H1 (cell line): ENCODE measurements around the gene PRELID2. TPM values are rescaled to one million over a fixed set of nuclear protein-coding genes. Genes with fewer than 3 reads are reported as not detected.

Experiments used
- CTCF ChIA-PET: fragments of 300-600 bp; sonication (Branson Sonifier 250); formaldehyde crosslinking; loops from one replicate; lab custom pipeline; 2021; ENCODE audit not compliant: partially characterized antibody; lab: Charles Lee
- POLR2A ChIA-PET: fragments of 300-600 bp; sonication (Branson Sonifier 250); formaldehyde crosslinking; loops from one replicate; lab custom pipeline; 2021; ENCODE audit warnings: inconsistent platforms; ENCODE audit not compliant: partially characterized antibody; lab: Charles Lee
- DNase-seq, 2 experiments: peaks; one replicate each; pipeline versions ENCODE4 v3.0.0 to v3.0.0-alpha.2; 2010 to 2022; ENCODE audit warnings: low spot score in 2 of 2, low read depth in 1 of 2, mixed read lengths in 1 of 2
- FAIRE-seq: peaks from 2 replicates; lab custom pipeline; 2011; peaks lifted over from hg19 to GRCh38; lab: Jason Lieb, UNC
- H2AFZ ChIP-seq: 2 replicates; pipeline ENCODE4 v1.8.1; 2012; ENCODE audit warnings: low read length, inconsistent platforms
- H2AK5ac ChIP-seq: 2 replicates; pipeline ENCODE4 v1.6.1; 2013; ENCODE audit warnings: low read depth, low read length
- H2BK120ac ChIP-seq: replicated peaks from 2 replicates; pipeline ENCODE3; 2013; ENCODE audit warnings: low read depth, low read length, inconsistent platforms
- H2BK12ac ChIP-seq: 2 replicates; pipeline ENCODE4 v1.6.1; 2013; ENCODE audit warnings: low read depth, low read length
- H2BK15ac ChIP-seq: 2 replicates; pipeline ENCODE4 v1.6.1; 2013; ENCODE audit warnings: low read length
- H2BK20ac ChIP-seq: 2 replicates; pipeline ENCODE4 v1.6.1; 2013; ENCODE audit warnings: low read length
- H2BK5ac ChIP-seq: 2 replicates; pipeline ENCODE4 v1.6.1; 2013; ENCODE audit warnings: low read depth, low read length
- H3K14ac ChIP-seq: 2 replicates; pipeline ENCODE4 v1.6.1; 2013; ENCODE audit warnings: inconsistent platforms; ENCODE audit not compliant: insufficient read length
- H3K18ac ChIP-seq: 2 replicates; pipeline ENCODE4 v1.6.1; 2013; ENCODE audit warnings: low read length; ENCODE audit errors: extremely low read depth
- H3K23ac ChIP-seq: 2 replicates; pipeline ENCODE4 v1.6.1; 2013; ENCODE audit warnings: inconsistent platforms; ENCODE audit not compliant: insufficient read length
- H3K23me2 ChIP-seq: 2 replicates; pipeline ENCODE4 v1.6.1; 2013; ENCODE audit warnings: low read depth, low read length
- H3K27ac ChIP-seq: 2 replicates; pipeline ENCODE4 v1.6.1; 2011; ENCODE audit warnings: low read depth, low read length, inconsistent platforms
- H3K27me3 ChIP-seq, 4 experiments: replicated peaks in 1 of 4; 1 replicate in 1 of 4; 2 replicates in 3 of 4; pipeline versions ENCODE4 v1.6.1 to v1.8.1; 2011 to 2013; ENCODE audit warnings: low read length in 3 of 4, mild to moderate bottlenecking in 3 of 4, inconsistent platforms in 2 of 4, mixed read lengths in 2 of 4, moderate library complexity in 1 of 4; ENCODE audit not compliant: control insufficient read depth in 3 of 4, insufficient read depth in 3 of 4; ENCODE audit errors: extremely low read depth in 1 of 4
- H3K36me3 ChIP-seq, 4 experiments: 2 replicates each; pipeline versions ENCODE4 v1.6.1 to v1.8.1; 2011 to 2013; ENCODE audit warnings: mild to moderate bottlenecking in 4 of 4, low read length in 3 of 4, moderate library complexity in 2 of 4, control low read depth in 1 of 4, inconsistent platforms in 1 of 4; ENCODE audit not compliant: insufficient read depth in 4 of 4, control insufficient read depth in 2 of 4
- H3K4ac ChIP-seq: replicated peaks from 2 replicates; pipeline ENCODE3; 2013; ENCODE audit warnings: low read length, low read depth, mixed read lengths, inconsistent platforms; ENCODE audit not compliant: insufficient read length
- H3K4me1 ChIP-seq, 4 experiments: replicated peaks in 1 of 4; 1 replicate in 1 of 4; 2 replicates in 3 of 4; pipeline versions ENCODE4 v1.6.1 to v1.8.1; 2011 to 2013; ENCODE audit warnings: low read length in 3 of 4, inconsistent platforms in 2 of 4, mixed read lengths in 1 of 4; ENCODE audit not compliant: insufficient read depth in 4 of 4, control insufficient read depth in 3 of 4
- H3K4me2 ChIP-seq, 2 experiments: 2 replicates each; pipeline versions ENCODE4 v1.6.1 to v1.8.1; 2011 to 2013; ENCODE audit warnings: low read depth in 2 of 2, low read length in 2 of 2, control low read depth in 1 of 2, inconsistent platforms in 1 of 2, mild to moderate bottlenecking in 1 of 2; ENCODE audit not compliant: insufficient read depth in 1 of 2
- H3K4me3 ChIP-seq, 4 experiments: fragments of 200-600, 300-600 bp in 1 of 4; sonication (generic), shearing (Covaris generic), sonication (Bioruptor Twin) in 1 of 4; 2 replicates each; pipeline versions ENCODE4 v1.5.1 to v1.8.1; 2011 to 2016; ENCODE audit warnings: low read length in 4 of 4, low read depth in 3 of 4, control low read depth in 2 of 4, inconsistent platforms in 2 of 4, mild to moderate bottlenecking in 2 of 4, mixed read lengths in 1 of 4, moderate library complexity in 1 of 4; ENCODE audit not compliant: insufficient read depth in 2 of 4; ENCODE audit errors: extremely low read depth in 1 of 4
- H3K56ac ChIP-seq: replicated peaks from 2 replicates; pipeline ENCODE3; 2013; ENCODE audit warnings: low read depth, mild to moderate bottlenecking, mixed read lengths, low read length, inconsistent platforms; ENCODE audit not compliant: insufficient read length
- H3K79me1 ChIP-seq: 2 replicates; pipeline ENCODE4 v1.6.1; 2013; ENCODE audit warnings: low read depth, low read length, control low read depth
- H3K79me2 ChIP-seq, 2 experiments: 2 replicates each; pipeline versions ENCODE4 v1.6.1 to v1.8.1; 2012 to 2013; ENCODE audit warnings: low read length in 2 of 2, mild to moderate bottlenecking in 2 of 2, inconsistent platforms in 1 of 2; ENCODE audit not compliant: insufficient read depth in 2 of 2, control insufficient read depth in 1 of 2
- H3K9ac ChIP-seq, 4 experiments: replicated peaks in 1 of 4; 1 replicate in 1 of 4; 2 replicates in 3 of 4; pipeline versions ENCODE4 v1.6.1 to v1.8.1; 2011 to 2013; ENCODE audit warnings: low read depth in 3 of 4, low read length in 3 of 4, control low read depth in 2 of 4, mild to moderate bottlenecking in 2 of 4, moderate library complexity in 2 of 4, inconsistent platforms in 1 of 4; ENCODE audit errors: extremely low read depth in 1 of 4
- H3K9me3 ChIP-seq, 2 experiments: 2 replicates each; pipeline versions ENCODE4 v1.6.1 to v1.8.1; 2012 to 2013; ENCODE audit warnings: mild to moderate bottlenecking in 2 of 2, moderate library complexity in 2 of 2, control low read depth in 1 of 2, inconsistent platforms in 1 of 2, low read depth in 1 of 2, low read length in 1 of 2, mixed read lengths in 1 of 2; ENCODE audit not compliant: insufficient read depth in 2 of 2
- H4K20me1 ChIP-seq, 2 experiments: replicated peaks in 1 of 2; 2 replicates each; pipeline versions ENCODE3 to v1.8.1; 2011 to 2013; ENCODE audit warnings: inconsistent platforms in 2 of 2, low read length in 2 of 2, mild to moderate bottlenecking in 1 of 2; ENCODE audit not compliant: insufficient read depth in 2 of 2, control insufficient read depth in 1 of 2
- H4K5ac ChIP-seq: 2 replicates; pipeline ENCODE4 v1.6.1; 2013; ENCODE audit warnings: low read length, low read depth, mixed read lengths, inconsistent platforms; ENCODE audit not compliant: insufficient read length
- H4K8ac ChIP-seq: 2 replicates; pipeline ENCODE4 v1.8.0; 2013; ENCODE audit warnings: mild to moderate bottlenecking, moderate library complexity, low read length, inconsistent platforms; ENCODE audit not compliant: insufficient read depth; ENCODE audit errors: extremely low read depth
- H4K91ac ChIP-seq: replicated peaks from 2 replicates; pipeline ENCODE3; 2013; ENCODE audit warnings: low read length, mixed read lengths, inconsistent platforms; ENCODE audit not compliant: insufficient read length
- WGBS, 2 experiments: shearing (Covaris generic) in 1 of 2; methylation state at CpG; one replicate each; pipeline versions ENCODE4 v1.1.6 to v1.1.7; 2013 to 2015; ENCODE audit warnings: low lambda C conversion rate in 2 of 2, mixed read lengths in 2 of 2, inconsistent platforms in 1 of 2, low coverage in 1 of 2, missing lambda C conversion rate in 1 of 2; ENCODE audit not compliant: insufficient replicate concordance in 2 of 2, insufficient coverage in 1 of 2, insufficient read length in 1 of 2; ENCODE audit errors: extremely low coverage in 1 of 2, missing lambda C conversion rate in 1 of 2; 5-methylcytosine and 5-hydroxymethylcytosine counted together
- polyA plus RNA-seq, 7 experiments: library from polyadenylated mRNA; depleted of rRNA in 3 of 7; stranded (reverse) in 5 of 7; unstranded in 2 of 7; fragments of >200 nt in 5 of 7; fragments of 200-250 nt in 2 of 7; gene quantifications; 1 replicate in 5 of 7; 2 replicates in 1 of 7; 4 replicates in 1 of 7; pipeline versions ENCODE4 v1.2.1 to v1.2.3, GENCODE V29; 2011 to 2013; ENCODE audit warnings: missing spikeins in 2 of 7, mixed read lengths in 2 of 7
- total RNA-seq: library from RNA; stranded (reverse); fragmentation: NEBNext Ultra II Directional; extraction: Animal tissue kit (Norgen Biotek cat#: 25700); gene quantifications from 2 replicates; pipeline ENCODE4 v1.2.1, GENCODE V29; 2021

Gene PRELID2
- total and polyA plus RNA-seq, 2 of the 8 experiments (the other 6 are each of a cell fraction or from before 2014, with no cell fraction given), result 2.2 to 7.8 TPM

- no peak overlapping the region for H3K27ac ChIP-seq
These were observed 16.5 kb downstream of the PRELID2 start for GRCh38 chr5:145818604-145819003.

More at GRCh38 chr5:145818604-145819003, 16.5 kb downstream of the PRELID2 start:
- ChIA-PET CTCF (interaction anchor here (0.9 to 1.4 kb wide), 2 partner anchors 117 to 323 kb away, joined by 3 to 4 read pairs; no protein-coding TSS in a partner anchor), POLR2A (no interaction called here)
- Histone ChIP-seq H3K23ac (no peak overlapping the region), H3K79me2 (no peaks in the 10 kb centered on the region), H3K23me2 (no peaks in the 10 kb centered on the region; the same call in 1 of the 2 replicates), H3K79me1 (no peaks in the 10 kb centered on the region), H3K18ac (no peak overlapping the region), H3K27me3 (no peaks in the 10 kb centered on the region; a peak in 1 of 7 replicates), H2BK120ac (no peak overlapping the region), H3K4me1 (no peaks in the 10 kb centered on the region), H3K14ac (no peak overlapping the region), H3K36me3 (no peaks in the 10 kb centered on the region), H2BK12ac (no peak overlapping the region), H4K20me1 (no peaks in the 10 kb centered on the region), H3K4me2 (no peak overlapping the region), H4K5ac (no peak overlapping the region), H2AFZ (no peak overlapping the region), H4K91ac (no peak overlapping the region), H3K56ac (no peak overlapping the region), H2BK20ac (no peak overlapping the region), H3K4me3 (no peak overlapping the region), H2BK15ac (no peak overlapping the region), H2BK5ac (no peak overlapping the region), H3K4ac (no peak overlapping the region), H3K9me3 (no peaks in the 10 kb centered on the region), H4K8ac (no peak overlapping the region), H2AK5ac (no peak overlapping the region), H3K9ac (no peak overlapping the region)
- FAIRE-seq, result no peak
- WGBS, 2 experiments, result 85% methylated on average over 4 of the region's 4 CpGs; no CpG with 5 or more reads in 1 of the 2 experiments
- no peak for DNase-seq
